Activated naive CD8-positive, alpha-beta T cell treated with anti-CD3 and anti-CD28 coated beads, Interleukin-2, amount 10 ng/mL, durations not matched to agents 7 days and 5 days (primary cell): Measurements from ENCODE around the gene NAGPA. TPM values are rescaled to one million over a fixed set of nuclear protein-coding genes. Genes with fewer than 3 reads are reported as not detected.

Experiments used
- ATAC-seq: fragments of 150-1000 bp; cut with Tn5 transposase; one replicate; pipeline ENCODE4 v1.10.0; 2021; ENCODE audit warnings: low read depth, moderate library complexity
- POLR2A ChIA-PET: fragments of 350-600 bp; sonication (Branson Sonifier 250); formaldehyde crosslinking; loops from one replicate; lab custom pipeline; 2021; ENCODE audit warnings: antibody characterized with exemption; lab: Charles Lee
- DNase-seq: peaks from one replicate; pipeline ENCODE4 v3.0.0; 2021
- H3K27ac Mint-ChIP-seq: one replicate; pipeline ENCODE4 v1.8.0; 2022; ENCODE audit warnings: mild to moderate bottlenecking, mixed read lengths
- H3K27me3 Mint-ChIP-seq: one replicate; pipeline ENCODE4 v1.8.0; 2022; ENCODE audit warnings: mild to moderate bottlenecking, moderate library complexity, mixed read lengths
- H3K36me3 Mint-ChIP-seq: one replicate; pipeline ENCODE4 v1.8.0; 2021; ENCODE audit warnings: mild to moderate bottlenecking, mixed read lengths
- H3K4me1 Mint-ChIP-seq: one replicate; pipeline ENCODE4 v1.8.0; 2021; ENCODE audit warnings: mixed read lengths
- H3K4me3 Mint-ChIP-seq: one replicate; pipeline ENCODE4 v1.8.0; 2022; ENCODE audit warnings: mild to moderate bottlenecking, moderate library complexity, mixed read lengths
- H3K9me3 Mint-ChIP-seq: one replicate; pipeline ENCODE4 v1.8.0; 2021; ENCODE audit warnings: mixed read lengths
- total RNA-seq, 2 experiments: library from RNA; stranded (reverse); gene quantifications; one replicate each; pipeline ENCODE4 v1.2.3, GENCODE V29; 2021

NAGPA gene
- total RNA-seq, 2 experiments from 2014 or later = 18.2 to 19.9 TPM

- no peaks in the 10 kb centered on the region for H3K36me3 Mint-ChIP-seq
- POLR2A ChIA-PET = no interaction called here
- DNase-seq (no peak), ATAC-seq (no peak)
- no peaks in the 10 kb centered on the region for H3K4me1 Mint-ChIP-seq
- peaks cover 1% of the 10 kb centered on the region for H3K9me3 Mint-ChIP-seq
- no peak overlapping the region for H3K27ac Mint-ChIP-seq
- H3K27me3 Mint-ChIP-seq = peaks cover 15% of the 10 kb centered on the region
- H3K4me3 Mint-ChIP-seq = no peak overlapping the region
These were observed 52.3 kb downstream of the NAGPA start for GRCh38 chr16:4981473-4981872.

DNA sequence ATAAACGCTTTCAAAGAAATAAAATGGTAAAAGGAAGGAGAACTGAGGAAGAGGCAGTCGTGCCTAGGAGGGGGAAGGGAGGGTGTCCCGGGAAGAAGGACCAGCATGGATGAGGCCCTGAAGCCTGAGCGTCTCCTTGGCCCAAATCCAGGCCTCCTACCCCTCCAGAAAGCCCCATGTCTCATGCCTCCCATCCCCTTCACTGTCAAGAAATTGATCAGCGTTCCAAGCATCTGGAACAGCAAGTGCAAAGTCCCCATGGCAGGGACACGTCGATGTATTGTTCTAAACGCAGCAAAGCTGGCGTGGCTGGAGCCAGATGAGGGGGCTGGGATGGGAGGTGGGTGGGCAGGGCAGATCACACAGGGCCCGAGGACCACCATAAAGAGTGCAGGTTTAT is 53.0 kb downstream of the NAGPA start:
- H3K4me3 Mint-ChIP-seq = no peak overlapping the region
- DNase-seq (no peak), ATAC-seq (no peak)
- no peaks in the 10 kb centered on the region for H3K36me3 Mint-ChIP-seq
- no peaks in the 10 kb centered on the region for H3K4me1 Mint-ChIP-seq
- H3K9me3 Mint-ChIP-seq = no peaks in the 10 kb centered on the region
- POLR2A ChIA-PET = no interaction called here
- H3K27ac Mint-ChIP-seq = no peak overlapping the region
- peaks cover 8% of the 10 kb centered on the region for H3K27me3 Mint-ChIP-seq

- peaks cover 8% of the 10 kb centered on the region for H3K27me3 Mint-ChIP-seq
- ATAC-seq (no peak), DNase-seq (no peak)
- POLR2A ChIA-PET = no interaction called here
- no peaks in the 10 kb centered on the region for H3K9me3 Mint-ChIP-seq
- H3K4me3 Mint-ChIP-seq = no peak overlapping the region
- H3K27ac Mint-ChIP-seq = no peak overlapping the region
- H3K4me1 Mint-ChIP-seq = no peaks in the 10 kb centered on the region
- H3K36me3 Mint-ChIP-seq = no peaks in the 10 kb centered on the region
These were observed 53.7 kb downstream of the NAGPA start for GRCh38 chr16:4979736-4980660.

GRCh38 chr16:4979164-4979563 is 54.6 kb downstream of the NAGPA start:
- Mint-ChIP-seq H3K27ac (no peak overlapping the region), H3K4me1 (no peaks in the 10 kb centered on the region), H3K36me3 (no peaks in the 10 kb centered on the region), H3K9me3 (no peaks in the 10 kb centered on the region), H3K4me3 (no peak overlapping the region), H3K27me3 (peaks cover 8% of the 10 kb centered on the region)
- DNase-seq (no peak), ATAC-seq (no peak)
- POLR2A ChIA-PET = no interaction called here

- peaks cover 12% of the 10 kb centered on the region for H3K9me3 Mint-ChIP-seq
- H3K36me3 Mint-ChIP-seq = peaks cover 6% of the 10 kb centered on the region
- no peak overlapping the region for H3K4me3 Mint-ChIP-seq
- H3K4me1 Mint-ChIP-seq = peaks cover 12% of the 10 kb centered on the region
- ATAC-seq (no peak), DNase-seq (no peak)
- peaks cover 5% of the 10 kb centered on the region for H3K27me3 Mint-ChIP-seq
- POLR2A ChIA-PET = no interaction called here
- H3K27ac Mint-ChIP-seq = no peak overlapping the region
These were observed 57.1 kb downstream of the NAGPA start for GRCh38 chr16:4976611-4977145.

DNA sequence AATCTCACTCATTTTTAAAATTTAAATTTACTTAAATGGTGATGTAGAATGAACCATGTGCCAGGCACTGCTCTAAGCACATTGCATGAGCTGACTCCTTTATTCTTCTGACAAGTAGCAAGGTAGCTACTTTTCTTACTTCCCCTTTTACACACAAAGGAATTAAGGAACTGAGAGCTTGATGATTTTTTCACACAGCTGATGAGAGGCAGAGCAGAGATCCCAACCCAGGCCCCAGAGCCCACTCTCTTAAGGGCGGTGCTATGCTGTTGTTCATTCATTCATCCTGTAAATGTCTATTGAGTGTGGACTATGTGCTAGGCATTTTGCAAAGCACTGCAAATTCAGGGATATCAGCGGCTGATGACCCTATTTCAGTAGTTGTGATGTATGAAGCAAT is 57.7 kb downstream of the NAGPA start:
- H3K36me3 Mint-ChIP-seq = peaks cover 6% of the 10 kb centered on the region
- H3K4me3 Mint-ChIP-seq = no peak overlapping the region
- H3K27me3 Mint-ChIP-seq = peaks cover 5% of the 10 kb centered on the region
- peaks cover 12% of the 10 kb centered on the region for H3K9me3 Mint-ChIP-seq
- no peak overlapping the region for H3K27ac Mint-ChIP-seq
- POLR2A ChIA-PET = no interaction called here
- ATAC-seq (no peak), DNase-seq (no peak)
- peaks cover 12% of the 10 kb centered on the region for H3K4me1 Mint-ChIP-seq

Other genes with a start within 250 kb of the NAGPA start
- gene SEPTIN12, start 245.6 kb downstream of the NAGPA start, total RNA-seq = not detected
- not detected for gene SMIM22, start 238.6 kb downstream of the NAGPA start, total RNA-seq
- gene ROGDI, start 231.3 kb downstream of the NAGPA start, total RNA-seq = 10 to 100 TPM in 1 of 2 experiments, 1 to 10 TPM in 1; 9.5 to 10.3 TPM
- 10 to 100 TPM; 91.6 to 93.1 TPM for gene GLYR1, start 186.6 kb downstream of the NAGPA start, total RNA-seq
- 10 to 100 TPM; 39.6 to 43.4 TPM for gene UBN1, start 186.5 kb downstream of the NAGPA start, total RNA-seq
- gene PPL, start 96.8 kb downstream of the NAGPA start, total RNA-seq = not detected
- gene SEC14L5, start 75.6 kb downstream of the NAGPA start, total RNA-seq = under 1 TPM in 1 of 2 experiments, not detected in 1; 0.20 TPM
- gene C16orf89, start 32.0 kb upstream of the NAGPA start, total RNA-seq = not detected
- 10 to 100 TPM; 19.6 to 22.3 TPM for gene ALG1, start 37.9 kb upstream of the NAGPA start, total RNA-seq
- gene EEF2KMT, start 63.9 kb upstream of the NAGPA start, total RNA-seq = 10 to 100 TPM; 10.4 to 11.4 TPM